Thymus (tissue), 11 donors: Measurements from ENCODE around the gene ATP8B1. TPM values are rescaled to one million over a fixed set of nuclear protein-coding genes. Genes with fewer than 3 reads are reported as not detected.
"Not testable (repeated sequence)": the region's sequence is repeated elsewhere in the genome, so short reads cannot be mapped to it uniquely, and the experiment has no call there.

Experiments used
- DNase-seq, 9 donors: peaks; one replicate each; pipeline ENCODE4 v3.0.0-alpha.2; 2013; ENCODE audit warnings: low spot score in 9 of 9, low read depth in 6 of 9, missing footprints in 1 of 9
- H3K27ac ChIP-seq, 2 donors: one replicate each; pipeline ENCODE4 v1.5.1; 2013; ENCODE audit warnings: control low read depth in 1 of 2, low read depth in 1 of 2, low read length in 1 of 2, mild to moderate bottlenecking in 1 of 2, moderate library complexity in 1 of 2
- H3K27me3 ChIP-seq, 2 donors: one replicate each; pipeline ENCODE4 v1.5.1; 2013; ENCODE audit warnings: low read length in 1 of 2; ENCODE audit not compliant: control insufficient read depth in 2 of 2, insufficient read depth in 1 of 2
- H3K36me3 ChIP-seq, 2 donors: one replicate each; pipeline ENCODE4 v1.5.1; 2013; ENCODE audit warnings: low read length in 1 of 2, mild to moderate bottlenecking in 1 of 2, moderate library complexity in 1 of 2; ENCODE audit not compliant: control insufficient read depth in 2 of 2, insufficient read depth in 2 of 2
- H3K4me1 ChIP-seq, 2 donors: one replicate each; pipeline ENCODE4 v1.5.1; 2013; ENCODE audit warnings: low read length in 2 of 2; ENCODE audit not compliant: control insufficient read depth in 2 of 2, insufficient read depth in 2 of 2
- H3K4me3 ChIP-seq, 2 donors: one replicate each; pipeline ENCODE4 v1.5.1; 2013; ENCODE audit warnings: low read length in 2 of 2, control low read depth in 1 of 2, mild to moderate bottlenecking in 1 of 2
- H3K9me3 ChIP-seq, 2 donors: one replicate each; pipeline ENCODE4 v1.5.1; 2013; ENCODE audit warnings: low read length in 1 of 2, mild to moderate bottlenecking in 1 of 2; ENCODE audit not compliant: control insufficient read depth in 2 of 2, insufficient read depth in 1 of 2
- WGBS: extraction: QIAGEN DNeasy Blood & Tissue Kit; methylation state at CpG from one replicate; pipeline ENCODE4 v1.1.7; 2013; 5-methylcytosine and 5-hydroxymethylcytosine counted together
- polyA plus RNA-seq: library from polyadenylated mRNA; stranded (reverse); fragments of 200-250 nt; gene quantifications from one replicate; pipeline ENCODE4 v1.2.3, GENCODE V29; 2013
- total RNA-seq: library from RNA; stranded (reverse); fragments of 120-200 nt; gene quantifications from one replicate; pipeline ENCODE4 v1.2.4, GENCODE V29; 2013
- donor health status: healthy.

Gene ATP8B1
- total and polyA plus RNA-seq, 2 donors: 3.0 to 4.3 TPM

GRCh38 chr18:57747809-57748680, 55.1 kb downstream of the ATP8B1 start:
- H3K9me3 ChIP-seq: no peaks in the 10 kb centered on the region
- 97% methylated on average over 5 of the region's 5 CpGs for WGBS
- no peak overlapping the region for H3K4me3 ChIP-seq
- H3K4me1 ChIP-seq: no peaks in the 10 kb centered on the region
- H3K27ac ChIP-seq: no peak overlapping the region
- no peaks in the 10 kb centered on the region for H3K36me3 ChIP-seq
- no peaks in the 10 kb centered on the region for H3K27me3 ChIP-seq
- no peak for DNase-seq

- Histone ChIP-seq H3K27me3 (no peaks in the 10 kb centered on the region), H3K4me1 (no peaks in the 10 kb centered on the region), H3K4me3 (no peak overlapping the region), H3K9me3 (peaks cover 0 to 4% of the 10 kb centered on the region in 2 donors), H3K36me3 (no peaks in the 10 kb centered on the region), H3K27ac (no peak overlapping the region)
- no peak for DNase-seq
- WGBS: 98% methylated on average over 5 of the region's 5 CpGs
Measured at GRCh38 chr18:57744211-57744694, 58.9 kb downstream of the ATP8B1 start.

- Histone ChIP-seq H3K9me3 (peaks cover 0 to 4% of the 10 kb centered on the region in 2 donors), H3K27me3 (no peaks in the 10 kb centered on the region), H3K4me1 (no peaks in the 10 kb centered on the region), H3K27ac (peak overlapping the region in 1 of 2 donors; percentile 58), H3K4me3 (no peak overlapping the region), H3K36me3 (no peaks in the 10 kb centered on the region)
- 96% methylated on average over 3 of the region's 3 CpGs for WGBS
- no peak for DNase-seq
Measured at GRCh38 chr18:57743008-57743407, 60.1 kb downstream of the ATP8B1 start.

- Histone ChIP-seq H3K36me3 (no peaks in the 10 kb centered on the region), H3K9me3 (peaks cover 0 to 4% of the 10 kb centered on the region in 2 donors), H3K4me1 (no peaks in the 10 kb centered on the region), H3K27ac (no peak overlapping the region), H3K4me3 (no peak overlapping the region), H3K27me3 (no peaks in the 10 kb centered on the region)
- 76% methylated on average over 2 of the region's 2 CpGs for WGBS
- DNase-seq: no peak
Measured at GRCh38 chr18:57741273-57741672, 61.8 kb downstream of the ATP8B1 start.

GRCh38 chr18:57738078-57738477, 65.0 kb downstream of the ATP8B1 start:
- Histone ChIP-seq H3K27ac (no peak overlapping the region), H3K4me1 (no peaks in the 10 kb centered on the region), H3K9me3 (peaks cover 0 to 4% of the 10 kb centered on the region in 2 donors), H3K27me3 (no peaks in the 10 kb centered on the region), H3K36me3 (no peaks in the 10 kb centered on the region), H3K4me3 (no peak overlapping the region)
- no peak for DNase-seq
- 97% methylated on average over 7 of the region's 7 CpGs for WGBS

GRCh38 chr18:57737400-57738060, 65.6 kb downstream of the ATP8B1 start:
- no peaks in the 10 kb centered on the region for H3K4me1 ChIP-seq
- H3K9me3 ChIP-seq: peaks cover 0 to 4% of the 10 kb centered on the region in 2 donors
- H3K27ac ChIP-seq: no peak overlapping the region
- no peaks in the 10 kb centered on the region for H3K36me3 ChIP-seq
- 80% methylated on average over 8 of the region's 8 CpGs for WGBS
- H3K27me3 ChIP-seq: no peaks in the 10 kb centered on the region
- no peak for DNase-seq
- H3K4me3 ChIP-seq: no peak overlapping the region

- not testable (repeated sequence) for H3K36me3 ChIP-seq, H3K4me1 ChIP-seq, H3K9me3 ChIP-seq, DNase-seq, H3K4me3 ChIP-seq, H3K27me3 ChIP-seq, H3K27ac ChIP-seq
- WGBS: 98% methylated on average over 18 of the region's 18 CpGs
Measured at GRCh38 chr18:57735042-57735441, 68.1 kb downstream of the ATP8B1 start.

- Histone ChIP-seq H3K36me3 (no peaks in the 10 kb centered on the region), H3K4me1 (no peaks in the 10 kb centered on the region), H3K27ac (no peak overlapping the region), H3K27me3 (no peaks in the 10 kb centered on the region), H3K4me3 (no peak overlapping the region), H3K9me3 (no peaks in the 10 kb centered on the region)
- WGBS: 98% methylated on average over 3 of the region's 3 CpGs
- no peak for DNase-seq
Measured at GRCh38 chr18:57733861-57734260, 69.3 kb downstream of the ATP8B1 start.

GRCh38 chr18:57730146-57730545, 73.0 kb downstream of the ATP8B1 start:
- Histone ChIP-seq H3K27me3 (no peaks in the 10 kb centered on the region), H3K4me3 (no peak overlapping the region), H3K4me1 (no peaks in the 10 kb centered on the region), H3K27ac (no peak overlapping the region), H3K9me3 (no peaks in the 10 kb centered on the region), H3K36me3 (no peaks in the 10 kb centered on the region)
- WGBS: 98% methylated on average over 5 of the region's 5 CpGs
- no peak for DNase-seq
